ENCODE measurements around the gene ACOT4.

DNA sequence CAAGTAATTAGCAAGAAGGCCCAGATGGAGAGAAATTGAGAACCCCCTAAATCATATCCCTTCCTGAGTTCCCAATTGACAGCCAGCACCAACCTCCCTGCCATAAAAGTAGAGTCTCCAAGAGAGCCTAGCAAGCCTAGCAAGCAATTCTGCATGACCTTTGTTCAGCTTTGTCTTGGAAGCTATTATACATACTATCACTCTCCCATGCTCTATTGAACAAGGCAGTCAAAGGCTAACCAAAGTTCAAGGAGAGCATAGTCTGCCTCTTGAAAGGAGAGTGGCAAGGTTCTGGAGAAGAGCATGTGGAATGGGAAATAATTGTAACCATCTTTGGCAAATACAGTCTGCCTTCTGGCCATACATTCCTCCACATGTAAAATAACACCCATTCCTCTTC, 7.8 kb downstream of the ACOT4 start:
- TF ChIP-seq, protein P1, sequence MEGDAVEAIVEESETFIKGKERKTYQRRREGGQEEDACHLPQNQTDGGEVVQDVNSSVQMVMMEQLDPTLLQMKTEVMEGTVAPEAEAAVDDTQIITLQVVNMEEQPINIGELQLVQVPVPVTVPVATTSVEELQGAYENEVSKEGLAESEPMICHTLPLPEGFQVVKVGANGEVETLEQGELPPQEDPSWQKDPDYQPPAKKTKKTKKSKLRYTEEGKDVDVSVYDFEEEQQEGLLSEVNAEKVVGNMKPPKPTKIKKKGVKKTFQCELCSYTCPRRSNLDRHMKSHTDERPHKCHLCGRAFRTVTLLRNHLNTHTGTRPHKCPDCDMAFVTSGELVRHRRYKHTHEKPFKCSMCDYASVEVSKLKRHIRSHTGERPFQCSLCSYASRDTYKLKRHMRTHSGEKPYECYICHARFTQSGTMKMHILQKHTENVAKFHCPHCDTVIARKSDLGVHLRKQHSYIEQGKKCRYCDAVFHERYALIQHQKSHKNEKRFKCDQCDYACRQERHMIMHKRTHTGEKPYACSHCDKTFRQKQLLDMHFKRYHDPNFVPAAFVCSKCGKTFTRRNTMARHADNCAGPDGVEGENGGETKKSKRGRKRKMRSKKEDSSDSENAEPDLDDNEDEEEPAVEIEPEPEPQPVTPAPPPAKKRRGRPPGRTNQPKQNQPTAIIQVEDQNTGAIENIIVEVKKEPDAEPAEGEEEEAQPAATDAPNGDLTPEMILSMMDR (IDR thresholded peaks at IDR 0.05) = no peak
- TF ChIP-seq EP300 (IDR thresholded peaks at IDR 0.05) (no peak), POLR2A (IDR thresholded peaks at IDR 0.05) (no peak)

Measured in ovary (tissue), 3 donors.